ENCODE results near the gene ASGR2. TPM values are rescaled to one million over a fixed set of nuclear protein-coding genes. Genes with fewer than 3 reads are reported as not detected.
"Not testable (repeated sequence)": the region's sequence is repeated elsewhere in the genome, so short reads cannot be mapped to it uniquely, and the experiment has no call there.

The ASGR2 gene
- total RNA-seq = not detected in 2 replicates

- Histone ChIP-seq H3K27me3 (ENCODE audit: control insufficient read depth, insufficient read depth, low read length) (no peaks in the 10 kb centered on the region), H3K36me3 (ENCODE audit: control insufficient read depth, insufficient read depth, low read length) (no peaks in the 10 kb centered on the region), H3K4me3 (ENCODE audit: low read depth, low read length) (no peak within 1 kb of the TSS)
- FAIRE-seq (no peak), DNase-seq (ENCODE audit: low read depth) (no peak)
- no peak for TF ChIP-seq CTCF (IDR thresholded peaks at IDR 0.05; ENCODE audit: insufficient read depth, low read length, severe bottlenecking)
These were observed at the start of gene ASGR2 for GRCh38 chr17:7114241-7114874. ASGR2 (minus strand) TSS chr17:7114822; CDS start chr17:7114240, 582 bp downstream.

- not testable (repeated sequence) for H3K36me3 ChIP-seq (ENCODE audit: control insufficient read depth, insufficient read depth, low read length); FAIRE-seq; H3K4me3 ChIP-seq (ENCODE audit: low read depth, low read length); H3K27me3 ChIP-seq (ENCODE audit: control insufficient read depth, insufficient read depth, low read length); DNase-seq (ENCODE audit: low read depth)
These were observed 44.9 kb upstream of the ASGR2 start for GRCh38 chr17:7159571-7159970.

- FAIRE-seq; DNase-seq (ENCODE audit: low read depth); H3K27me3 ChIP-seq (ENCODE audit: control insufficient read depth, insufficient read depth, low read length); H3K36me3 ChIP-seq (ENCODE audit: control insufficient read depth, insufficient read depth, low read length); H3K4me3 ChIP-seq (ENCODE audit: low read depth, low read length): not testable (repeated sequence)
These were observed 43.8 kb upstream of the ASGR2 start for GRCh38 chr17:7158424-7158823.

GRCh38 chr17:7156342-7156940 lies 41.8 kb upstream of the ASGR2 start:
- H3K36me3 ChIP-seq (ENCODE audit: control insufficient read depth, insufficient read depth, low read length) = no peaks in the 10 kb centered on the region
- no peaks in the 10 kb centered on the region for H3K27me3 ChIP-seq (ENCODE audit: control insufficient read depth, insufficient read depth, low read length)
- no peak for TF ChIP-seq CTCF (IDR thresholded peaks at IDR 0.05; ENCODE audit: insufficient read depth, low read length, severe bottlenecking)
- FAIRE-seq = no peak
- no peak overlapping the region for H3K4me3 ChIP-seq (ENCODE audit: low read depth, low read length)
- DNase-seq (ENCODE audit: low read depth) = no peak

- TF ChIP-seq CTCF (IDR thresholded peaks at IDR 0.05; ENCODE audit: insufficient read depth, low read length, severe bottlenecking) = peak; percentile 13
- no peaks in the 10 kb centered on the region for H3K27me3 ChIP-seq (ENCODE audit: control insufficient read depth, insufficient read depth, low read length)
- no peaks in the 10 kb centered on the region for H3K36me3 ChIP-seq (ENCODE audit: control insufficient read depth, insufficient read depth, low read length)
- DNase-seq (ENCODE audit: low read depth) (peak; percentile 56), FAIRE-seq (peak; percentile 36)
- H3K4me3 ChIP-seq (ENCODE audit: low read depth, low read length) = no peak overlapping the region
These were observed 33.1 kb upstream of the ASGR2 start for GRCh38 chr17:7147772-7148171.

- H3K36me3 ChIP-seq (ENCODE audit: control insufficient read depth, insufficient read depth, low read length) = no peaks in the 10 kb centered on the region
- no peak overlapping the region for H3K4me3 ChIP-seq (ENCODE audit: low read depth, low read length)
- no peak for DNase-seq (ENCODE audit: low read depth)
- FAIRE-seq = no peak
- H3K27me3 ChIP-seq (ENCODE audit: control insufficient read depth, insufficient read depth, low read length) = no peaks in the 10 kb centered on the region
- TF ChIP-seq CTCF (IDR thresholded peaks at IDR 0.05; ENCODE audit: insufficient read depth, low read length, severe bottlenecking) = no peak
These were observed 31.5 kb upstream of the ASGR2 start for GRCh38 chr17:7146115-7146514.

GRCh38 chr17:7144213-7144612 lies 29.6 kb upstream of the ASGR2 start:
- Histone ChIP-seq H3K36me3 (ENCODE audit: control insufficient read depth, insufficient read depth, low read length) (no peaks in the 10 kb centered on the region), H3K4me3 (ENCODE audit: low read depth, low read length) (no peak overlapping the region), H3K27me3 (ENCODE audit: control insufficient read depth, insufficient read depth, low read length) (no peaks in the 10 kb centered on the region)
- DNase-seq (ENCODE audit: low read depth) (no peak), FAIRE-seq (no peak)
- no peak for TF ChIP-seq CTCF (IDR thresholded peaks at IDR 0.05; ENCODE audit: insufficient read depth, low read length, severe bottlenecking)

Measured in bronchial epithelial cell (primary cell).